IMR-90 (cell line): ENCODE results near the gene KRTAP6-3. TPM values are rescaled to one million over a fixed set of nuclear protein-coding genes. Genes with fewer than 3 reads are reported as not detected.

Experiments
- ATAC-seq: fragments of 200-7000 bp; cut with Tn5 transposase; 2 replicates; pipeline ENCODE4 v1.9.1; 2020; ENCODE audit warnings: low read depth, mild to moderate bottlenecking, moderate library complexity
- BruUV-seq: library from RNA; stranded (reverse); fragments of 400-500 nt; replicated peaks from 2 replicates; lab custom pipeline; 2021; lab: Mats Ljungman, UMichigan
- CTCF ChIA-PET: fragments of 300-600 bp; formaldehyde crosslinking; extraction: SDS; loops from one replicate; lab custom pipeline; 2021; ENCODE audit warnings: antibody characterized with exemption; lab: Yijun Ruan, JAX
- POLR2A ChIA-PET: fragments of 300-600 bp; sonication (Branson Sonifier 250); formaldehyde crosslinking; loops from one replicate; lab custom pipeline; 2022; ENCODE audit warnings: antibody characterized with exemption; ENCODE audit not compliant: unreplicated experiment; lab: Charles Lee
- DNase-seq: peaks from one replicate; pipeline ENCODE4 v3.0.0; 2013
- H2AFZ ChIP-seq: replicated peaks from 2 replicates; pipeline ENCODE3; 2013; ENCODE audit warnings: low read length, mild to moderate bottlenecking; ENCODE audit not compliant: poor library complexity
- H2AK5ac ChIP-seq: 2 replicates; pipeline ENCODE4 v1.6.1; 2013; ENCODE audit warnings: low read depth, low read length, inconsistent platforms
- H2AK9ac ChIP-seq: replicated peaks from 2 replicates; pipeline ENCODE3; 2013; ENCODE audit warnings: mild to moderate bottlenecking, low read depth, low read length, moderate library complexity; ENCODE audit not compliant: poor library complexity
- H2BK120ac ChIP-seq: 2 replicates; pipeline ENCODE4 v1.6.1; 2013; ENCODE audit warnings: low read depth, low read length, inconsistent platforms
- H2BK15ac ChIP-seq: 3 replicates; pipeline ENCODE4 v1.6.1; 2013; ENCODE audit warnings: low read depth, low read length, inconsistent platforms
- H2BK20ac ChIP-seq: 2 replicates; pipeline ENCODE4 v1.6.1; 2013; ENCODE audit warnings: low read depth, mild to moderate bottlenecking, inconsistent platforms, low read length, moderate library complexity
- H2BK5ac ChIP-seq: 2 replicates; pipeline ENCODE4 v1.6.1; 2013; ENCODE audit warnings: mild to moderate bottlenecking, low read depth, low read length, inconsistent platforms; ENCODE audit not compliant: poor library complexity, severe bottlenecking
- H3K14ac ChIP-seq: replicated peaks from 2 replicates; pipeline ENCODE4 v1.6.1; 2013; ENCODE audit warnings: low read depth, low read length, inconsistent platforms
- H3K18ac ChIP-seq: 2 replicates; pipeline ENCODE4 v1.6.1; 2013; ENCODE audit warnings: low read depth, low read length, control low read depth
- H3K23ac ChIP-seq: 2 replicates; pipeline ENCODE4 v1.6.1; 2013; ENCODE audit warnings: low read depth, low read length, inconsistent platforms
- H3K27ac ChIP-seq: 2 replicates; pipeline ENCODE4 v1.5.1; 2013; ENCODE audit warnings: mild to moderate bottlenecking, control low read depth, low read length; ENCODE audit not compliant: insufficient read depth
- H3K27me3 ChIP-seq: 2 replicates; pipeline ENCODE4 v1.6.1; 2013; ENCODE audit warnings: low read length; ENCODE audit not compliant: control insufficient read depth, insufficient read depth
- H3K36me3 ChIP-seq: 2 replicates; pipeline ENCODE4 v1.6.1; 2013; ENCODE audit warnings: low read length, mixed read lengths; ENCODE audit not compliant: control insufficient read depth, insufficient read depth
- H3K4ac ChIP-seq: 2 replicates; pipeline ENCODE4 v1.6.1; 2013; ENCODE audit warnings: low read depth, low read length, inconsistent platforms
- H3K4me1 ChIP-seq: 2 replicates; pipeline ENCODE4 v1.6.1; 2013; ENCODE audit warnings: low read length, mixed read lengths; ENCODE audit not compliant: control insufficient read depth, insufficient read depth
- H3K4me2 ChIP-seq: 2 replicates; pipeline ENCODE4 v1.6.1; 2013; ENCODE audit warnings: low read depth, mild to moderate bottlenecking, control low read depth, low read length, moderate library complexity
- H3K4me3 ChIP-seq: 2 replicates; pipeline ENCODE4 v1.5.1; 2013; ENCODE audit warnings: low read depth, mild to moderate bottlenecking, control low read depth, low read length, moderate library complexity; ENCODE audit not compliant: insufficient read depth
- H3K56ac ChIP-seq: 2 replicates; pipeline ENCODE4 v1.6.1; 2013; ENCODE audit warnings: low read length, inconsistent platforms; ENCODE audit not compliant: insufficient read depth; ENCODE audit errors: extremely low read depth
- H3K79me1 ChIP-seq, 2 experiments: 2 replicates each; pipeline ENCODE4 v1.6.1; 2013; ENCODE audit warnings: low read length in 2 of 2, inconsistent platforms in 1 of 2, low read depth in 1 of 2
- H3K9ac ChIP-seq: 2 replicates; pipeline ENCODE4 v1.6.1; 2013; ENCODE audit warnings: low read depth, low read length, control low read depth
- H3K9me1 ChIP-seq: 2 replicates; pipeline ENCODE4 v1.6.1; 2013; ENCODE audit warnings: low read length, inconsistent platforms; ENCODE audit not compliant: insufficient read depth
- H3K9me3 ChIP-seq: 2 replicates; pipeline ENCODE4 v1.6.1; 2013; ENCODE audit warnings: low read length; ENCODE audit not compliant: control insufficient read depth, insufficient read depth
- H4K20me1 ChIP-seq: 2 replicates; pipeline ENCODE4 v1.6.1; 2013; ENCODE audit warnings: low read length, inconsistent platforms; ENCODE audit not compliant: insufficient read depth
- H4K5ac ChIP-seq: 2 replicates; pipeline ENCODE4 v1.6.1; 2013; ENCODE audit warnings: mild to moderate bottlenecking, low read depth, low read length, control low read depth
- H4K8ac ChIP-seq, 2 experiments: 2 replicates each; pipeline ENCODE4 v1.6.1; 2013; ENCODE audit warnings: low read depth in 2 of 2, low read length in 2 of 2, control low read depth in 1 of 2, inconsistent platforms in 1 of 2
- H4K91ac ChIP-seq: 2 replicates; pipeline ENCODE4 v1.6.1; 2013; ENCODE audit warnings: low read depth, low read length, inconsistent platforms; ENCODE audit not compliant: insufficient read depth
- CEBPB ChIP-seq: IDR thresholded peaks from 2 replicates; pipeline ENCODE4 v1.6.1; 2012; ENCODE audit warnings: low read depth, low read length, improper control_type of control experiment
- CHD1 ChIP-seq: IDR thresholded peaks from 2 replicates; pipeline ENCODE4 v1.6.1; 2012; ENCODE audit warnings: low read depth, low read length, improper control_type of control experiment
- CTCF ChIP-seq: conservative IDR thresholded peaks from 2 replicates; pipeline ENCODE4 v1.5.1; 2012; ENCODE audit warnings: mild to moderate bottlenecking, low read depth, low read length, improper control_type of control experiment
- FOS ChIP-seq: fragments of 150-350 bp; IDR thresholded peaks from 2 replicates; pipeline ENCODE4 v1.6.1; 2016; ENCODE audit warnings: low read depth, low read length
- MAFK ChIP-seq: IDR thresholded peaks from 2 replicates; pipeline ENCODE4 v1.6.1; 2012; ENCODE audit warnings: low read depth, low read length, improper control_type of control experiment
- MAZ ChIP-seq: IDR thresholded peaks from 2 replicates; pipeline ENCODE4 v1.6.1; 2012; ENCODE audit warnings: low read depth, mild to moderate bottlenecking, low read length, improper control_type of control experiment, moderate library complexity, borderline replicate concordance
- MXI1 ChIP-seq: IDR thresholded peaks from 2 replicates; pipeline ENCODE4 v1.6.1; 2012; ENCODE audit warnings: low read depth, mild to moderate bottlenecking, low read length, moderate library complexity, borderline replicate concordance
- NFE2L2 ChIP-seq: fragments of 150-350 bp; IDR thresholded peaks from 2 replicates; pipeline ENCODE4 v1.6.1; 2016; ENCODE audit warnings: low read depth, mild to moderate bottlenecking, low read length
- POLR2A ChIP-seq: IDR thresholded peaks from 2 replicates; pipeline ENCODE4 v1.6.1; 2012; ENCODE audit warnings: mild to moderate bottlenecking, low read depth, low read length
- RAD21 ChIP-seq: IDR thresholded peaks from 2 replicates; pipeline ENCODE4 v1.6.1; 2012; ENCODE audit warnings: low read length, improper control_type of control experiment
- RCOR1 ChIP-seq: IDR thresholded peaks from 2 replicates; pipeline ENCODE4 v1.6.1; 2012; ENCODE audit warnings: mild to moderate bottlenecking, low read length, improper control_type of control experiment; ENCODE audit not compliant: insufficient replicate concordance
- RFX5 ChIP-seq: IDR thresholded peaks from 2 replicates; pipeline ENCODE4 v1.8.0; 2012; ENCODE audit warnings: low read depth, mild to moderate bottlenecking, low read length, moderate library complexity
- SMC3 ChIP-seq: fragments of 150-350 bp; IDR thresholded peaks from 2 replicates; pipeline ENCODE4 v1.6.1; 2016; ENCODE audit warnings: low read depth, mild to moderate bottlenecking, antibody characterized with exemption, low read length, moderate library complexity
- USF2 ChIP-seq: fragments of 150-350 bp; IDR thresholded peaks from 2 replicates; pipeline ENCODE4 v1.6.1; 2017; ENCODE audit warnings: mild to moderate bottlenecking, antibody characterized with exemption, low read length, low read depth
- dilution Hi-C: fragments of 300-500 bp; cut with HindIII; formaldehyde crosslinking; loops from one replicate; pipeline ENCODE4 v1.14.3; 2018; ENCODE audit warnings: low sequenced_read_pairs; ENCODE audit not compliant: unreplicated experiment
- in situ Hi-C: fragments of 300-500 bp; cut with MboI; formaldehyde crosslinking; loops from 3 replicates; pipeline ENCODE4 v1.14.3; 2019; ENCODE audit warnings: low sequenced_read_pairs, inconsistent platforms, mixed read lengths
- intact Hi-C: fragments of 100-400 bp; cut with micrococcal nuclease; formaldehyde crosslinking; loops from 2 replicates; pipeline ENCODE4 v1.10.0; 2022
- polyA plus RNA-seq, 3 experiments: library from polyadenylated mRNA; depleted of rRNA; stranded (reverse); fragments of >200 nt; gene quantifications; 2 replicates each; pipeline ENCODE4 v1.2.3, GENCODE V29; 2012; ENCODE audit warnings: low replicate concordance in 1 of 3
- total RNA-seq: library from RNA; depleted of rRNA; stranded (reverse); fragments of >200 nt; gene quantifications from 2 replicates; pipeline ENCODE4 v1.2.3, GENCODE V29; 2012
- TF ChIP-seq, protein P1 (sequence below): fragments of 150-350 bp; IDR thresholded peaks from 2 replicates; pipeline ENCODE4 v1.6.1; 2016; ENCODE audit warnings: low read depth, mild to moderate bottlenecking, low read length, moderate library complexity, borderline replicate concordance

KRTAP6-3 gene
- total and polyA plus RNA-seq, 2 of the 4 experiments (the other 2 are of a cell fraction), result not detected

DNA sequence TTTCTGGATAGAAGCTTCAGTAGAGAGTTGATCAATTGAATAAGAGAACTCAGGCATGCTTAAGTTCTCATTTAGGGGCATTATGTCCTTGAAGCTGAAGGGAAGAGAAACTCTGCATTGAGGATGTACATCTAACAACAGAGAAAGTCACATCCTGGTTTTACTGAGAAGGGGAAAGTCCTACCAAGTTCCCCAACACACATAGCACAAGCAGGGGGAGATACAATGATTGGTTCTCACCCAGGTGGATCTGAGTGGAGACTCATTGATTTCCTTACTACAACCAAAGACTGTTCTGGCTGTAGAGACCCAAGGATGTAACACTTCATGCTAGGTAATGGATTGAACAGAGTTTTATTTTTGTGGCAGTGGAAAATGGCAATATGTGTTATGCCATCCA is 23.0 kb downstream of the KRTAP6-3 start:
- Histone ChIP-seq H4K20me1 (no peaks in the 10 kb centered on the region), H3K27me3 (no peaks in the 10 kb centered on the region), H3K4me2 (no peak overlapping the region), H4K91ac (no peak overlapping the region), H2BK120ac (no peak overlapping the region), H2AK9ac (no peak overlapping the region), H3K9me1 (no peaks in the 10 kb centered on the region), H3K9ac (no peak overlapping the region), H3K36me3 (no peaks in the 10 kb centered on the region), H2BK5ac (no peak overlapping the region), H3K79me1 (no peaks in the 10 kb centered on the region), H2AK5ac (no peak overlapping the region), H3K4me1 (no peaks in the 10 kb centered on the region), H2BK20ac (no peak overlapping the region), H3K9me3 (peaks cover 14% of the 10 kb centered on the region), H3K27ac (no peak overlapping the region), H2BK15ac (no peak overlapping the region), H3K56ac (no peak overlapping the region), H3K4ac (no peak overlapping the region), H4K5ac (no peak overlapping the region), H3K18ac (no peak overlapping the region), H2AFZ (no peak overlapping the region), H3K23ac (no peak overlapping the region), H3K4me3 (no peak overlapping the region), H3K14ac (no peak overlapping the region), H4K8ac (no peak overlapping the region)
- TF ChIP-seq CTCF, result no peak
- no peak for TF ChIP-seq MAFK
- no peak for TF ChIP-seq SMC3
- TF ChIP-seq CHD1, result no peak
- TF ChIP-seq NFE2L2, result no peak
- no peak for TF ChIP-seq RCOR1
- no peak for TF ChIP-seq POLR2A
- TF ChIP-seq RAD21, result no peak
- TF ChIP-seq, protein P1, sequence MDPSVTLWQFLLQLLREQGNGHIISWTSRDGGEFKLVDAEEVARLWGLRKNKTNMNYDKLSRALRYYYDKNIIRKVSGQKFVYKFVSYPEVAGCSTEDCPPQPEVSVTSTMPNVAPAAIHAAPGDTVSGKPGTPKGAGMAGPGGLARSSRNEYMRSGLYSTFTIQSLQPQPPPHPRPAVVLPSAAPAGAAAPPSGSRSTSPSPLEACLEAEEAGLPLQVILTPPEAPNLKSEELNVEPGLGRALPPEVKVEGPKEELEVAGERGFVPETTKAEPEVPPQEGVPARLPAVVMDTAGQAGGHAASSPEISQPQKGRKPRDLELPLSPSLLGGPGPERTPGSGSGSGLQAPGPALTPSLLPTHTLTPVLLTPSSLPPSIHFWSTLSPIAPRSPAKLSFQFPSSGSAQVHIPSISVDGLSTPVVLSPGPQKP, result no peak
- no peak for TF ChIP-seq MXI1
- no peak for TF ChIP-seq MAZ
- TF ChIP-seq RFX5, result no peak
- TF ChIP-seq USF2, result no peak
- no peak for TF ChIP-seq CEBPB
- TF ChIP-seq FOS, result no peak
- in situ Hi-C loops, result no loop called here
- DNase-seq, result no peak
- ATAC-seq, result no peak
- BruUV-seq, result no TSS peak
- dilution Hi-C loops, result no loop called here
- intact Hi-C loops, result no loop called here
- ChIA-PET POLR2A (no interaction called here), CTCF (no interaction called here)
